Osteoblast (primary cell): ENCODE measurements around the gene STAC3. TPM values are rescaled to one million over a fixed set of nuclear protein-coding genes. Genes with fewer than 3 reads are reported as not detected.

Source experiments
- DNase-seq: peaks from one replicate; pipeline ENCODE4 v3.0.0; 2011; ENCODE audit warnings: low spot score, mixed read lengths; ENCODE audit not compliant: insufficient read length; ENCODE audit errors: missing footprints
- H2AFZ ChIP-seq: 2 replicates; pipeline ENCODE4 v1.6.0; 2011; ENCODE audit warnings: mild to moderate bottlenecking, low read length
- H3K27ac ChIP-seq: 2 replicates; pipeline ENCODE4 v1.5.1; 2011; ENCODE audit warnings: mild to moderate bottlenecking, low read depth, low read length, moderate library complexity
- H3K27me3 ChIP-seq: 2 replicates; pipeline ENCODE4 v1.6.0; 2012; ENCODE audit warnings: mild to moderate bottlenecking, control low read depth, inconsistent platforms, low read length, moderate library complexity; ENCODE audit not compliant: insufficient read depth
- H3K36me3 ChIP-seq: 2 replicates; pipeline ENCODE4 v1.5.1; 2011; ENCODE audit warnings: mild to moderate bottlenecking, low read length, control low read depth, moderate library complexity; ENCODE audit not compliant: insufficient read depth
- H3K4me1 ChIP-seq: 2 replicates; pipeline ENCODE4 v1.5.1; 2011; ENCODE audit warnings: mild to moderate bottlenecking, low read length, control low read depth, moderate library complexity; ENCODE audit not compliant: insufficient read depth
- H3K4me2 ChIP-seq: 2 replicates; pipeline ENCODE4 v1.6.0; 2011; ENCODE audit warnings: mild to moderate bottlenecking, low read length; ENCODE audit not compliant: insufficient read depth
- H3K4me3 ChIP-seq: fragments of 200-600 bp; sonication (generic); 3 replicates; pipeline ENCODE4 v1.5.1; 2012; ENCODE audit warnings: mild to moderate bottlenecking, low read length, inconsistent platforms; ENCODE audit not compliant: insufficient read depth
- H3K79me2 ChIP-seq: 2 replicates; pipeline ENCODE4 v1.6.0; 2012; ENCODE audit warnings: mild to moderate bottlenecking, low read length, control low read depth, inconsistent platforms; ENCODE audit not compliant: insufficient read depth
- H3K9me3 ChIP-seq: 2 replicates; pipeline ENCODE4 v1.5.1; 2011; ENCODE audit warnings: low read depth, low read length, control low read depth
- H4K20me1 ChIP-seq: 2 replicates; pipeline ENCODE4 v1.6.0; 2012; ENCODE audit warnings: mild to moderate bottlenecking, low read length, control low read depth; ENCODE audit not compliant: insufficient read depth
- total RNA-seq: library from RNA; depleted of rRNA; stranded (reverse); fragments of >200 nt; gene quantifications from 2 replicates; pipeline ENCODE4 v1.2.3, GENCODE V29; 2012
- TF ChIP-seq, protein P1 (sequence below): IDR thresholded peaks from 2 replicates; pipeline ENCODE4 v1.5.1; 2011; ENCODE audit warnings: mild to moderate bottlenecking, low read depth, low read length, moderate library complexity; ENCODE audit errors: extremely low read depth

Gene STAC3
- total RNA-seq, 1 donor = 0.36 TPM

DNA sequence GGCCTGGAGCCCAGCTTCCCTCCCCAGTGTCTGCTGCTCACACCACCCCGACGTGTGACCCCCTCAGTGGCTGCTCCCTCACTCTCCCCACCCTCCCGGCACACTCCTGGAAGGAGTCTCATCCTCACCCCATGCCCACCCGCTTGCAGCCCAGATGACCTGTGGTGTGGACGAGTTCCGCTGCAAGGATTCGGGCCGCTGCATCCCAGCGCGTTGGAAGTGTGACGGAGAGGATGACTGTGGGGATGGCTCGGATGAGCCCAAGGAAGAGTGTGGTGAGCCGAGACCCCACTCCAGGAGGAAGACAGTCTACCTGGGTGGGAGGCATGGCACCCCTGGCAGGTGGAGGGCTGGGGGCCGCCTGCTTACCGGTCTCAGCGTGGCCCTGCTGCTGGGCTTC, 49.4 kb downstream of the STAC3 start:
- H3K27me3 ChIP-seq = no peaks in the 10 kb centered on the region
- H3K36me3 ChIP-seq = peaks cover 98% of the 10 kb centered on the region
- no peaks in the 10 kb centered on the region for H3K9me3 ChIP-seq
- H3K27ac ChIP-seq = no peak overlapping the region
- TF ChIP-seq, protein P1, sequence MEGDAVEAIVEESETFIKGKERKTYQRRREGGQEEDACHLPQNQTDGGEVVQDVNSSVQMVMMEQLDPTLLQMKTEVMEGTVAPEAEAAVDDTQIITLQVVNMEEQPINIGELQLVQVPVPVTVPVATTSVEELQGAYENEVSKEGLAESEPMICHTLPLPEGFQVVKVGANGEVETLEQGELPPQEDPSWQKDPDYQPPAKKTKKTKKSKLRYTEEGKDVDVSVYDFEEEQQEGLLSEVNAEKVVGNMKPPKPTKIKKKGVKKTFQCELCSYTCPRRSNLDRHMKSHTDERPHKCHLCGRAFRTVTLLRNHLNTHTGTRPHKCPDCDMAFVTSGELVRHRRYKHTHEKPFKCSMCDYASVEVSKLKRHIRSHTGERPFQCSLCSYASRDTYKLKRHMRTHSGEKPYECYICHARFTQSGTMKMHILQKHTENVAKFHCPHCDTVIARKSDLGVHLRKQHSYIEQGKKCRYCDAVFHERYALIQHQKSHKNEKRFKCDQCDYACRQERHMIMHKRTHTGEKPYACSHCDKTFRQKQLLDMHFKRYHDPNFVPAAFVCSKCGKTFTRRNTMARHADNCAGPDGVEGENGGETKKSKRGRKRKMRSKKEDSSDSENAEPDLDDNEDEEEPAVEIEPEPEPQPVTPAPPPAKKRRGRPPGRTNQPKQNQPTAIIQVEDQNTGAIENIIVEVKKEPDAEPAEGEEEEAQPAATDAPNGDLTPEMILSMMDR = no peak
- no peak overlapping the region for H3K4me3 ChIP-seq
- no peak for DNase-seq
- H3K79me2 ChIP-seq = peaks cover 27% of the 10 kb centered on the region
- H3K4me2 ChIP-seq = no peak overlapping the region
- H4K20me1 ChIP-seq = peaks cover 39% of the 10 kb centered on the region
- H2AFZ ChIP-seq = no peak overlapping the region
- no peaks in the 10 kb centered on the region for H3K4me1 ChIP-seq

GRCh38 chr12:57201219-57201618, 49.8 kb downstream of the STAC3 start:
- Histone ChIP-seq H3K27me3 (no peaks in the 10 kb centered on the region), H2AFZ (no peak overlapping the region), H3K27ac (no peak overlapping the region), H4K20me1 (peaks cover 40% of the 10 kb centered on the region), H3K4me3 (no peak overlapping the region), H3K79me2 (peaks cover 29% of the 10 kb centered on the region), H3K4me2 (no peak overlapping the region), H3K9me3 (no peaks in the 10 kb centered on the region), H3K36me3 (peaks cover 98% of the 10 kb centered on the region), H3K4me1 (no peaks in the 10 kb centered on the region)
- TF ChIP-seq, protein P1 = no peak
- no peak for DNase-seq

GRCh38 chr12:57200497-57200896, 50.5 kb downstream of the STAC3 start:
- H3K79me2 ChIP-seq = peaks cover 30% of the 10 kb centered on the region
- H2AFZ ChIP-seq = no peak overlapping the region
- H3K9me3 ChIP-seq = no peaks in the 10 kb centered on the region
- H3K27me3 ChIP-seq = no peaks in the 10 kb centered on the region
- H3K4me1 ChIP-seq = no peaks in the 10 kb centered on the region
- TF ChIP-seq, protein P1 = no peak
- H3K36me3 ChIP-seq = peaks cover 98% of the 10 kb centered on the region
- no peak for DNase-seq
- no peak overlapping the region for H3K4me2 ChIP-seq
- H3K4me3 ChIP-seq = no peak overlapping the region
- peaks cover 38% of the 10 kb centered on the region for H4K20me1 ChIP-seq
- no peak overlapping the region for H3K27ac ChIP-seq

GRCh38 chr12:57199191-57199590, 51.8 kb downstream of the STAC3 start:
- Histone ChIP-seq H3K27ac (no peak overlapping the region), H3K4me3 (no peak overlapping the region), H3K4me2 (no peak overlapping the region), H3K9me3 (no peaks in the 10 kb centered on the region), H3K27me3 (no peaks in the 10 kb centered on the region), H3K79me2 (peaks cover 40% of the 10 kb centered on the region), H2AFZ (no peak overlapping the region), H3K36me3 (peaks cover 98% of the 10 kb centered on the region), H4K20me1 (peaks cover 41% of the 10 kb centered on the region), H3K4me1 (no peaks in the 10 kb centered on the region)
- TF ChIP-seq, protein P1 = no peak
- no peak for DNase-seq
